ENCODE data around the gene TMEM236. TPM values are rescaled to one million over a fixed set of nuclear protein-coding genes. Genes with fewer than 3 reads are reported as not detected.

TMEM236 gene
- total and polyA plus RNA-seq, 4 donors = 0.37 to 2.1 (median 0.70) TPM

DNA sequence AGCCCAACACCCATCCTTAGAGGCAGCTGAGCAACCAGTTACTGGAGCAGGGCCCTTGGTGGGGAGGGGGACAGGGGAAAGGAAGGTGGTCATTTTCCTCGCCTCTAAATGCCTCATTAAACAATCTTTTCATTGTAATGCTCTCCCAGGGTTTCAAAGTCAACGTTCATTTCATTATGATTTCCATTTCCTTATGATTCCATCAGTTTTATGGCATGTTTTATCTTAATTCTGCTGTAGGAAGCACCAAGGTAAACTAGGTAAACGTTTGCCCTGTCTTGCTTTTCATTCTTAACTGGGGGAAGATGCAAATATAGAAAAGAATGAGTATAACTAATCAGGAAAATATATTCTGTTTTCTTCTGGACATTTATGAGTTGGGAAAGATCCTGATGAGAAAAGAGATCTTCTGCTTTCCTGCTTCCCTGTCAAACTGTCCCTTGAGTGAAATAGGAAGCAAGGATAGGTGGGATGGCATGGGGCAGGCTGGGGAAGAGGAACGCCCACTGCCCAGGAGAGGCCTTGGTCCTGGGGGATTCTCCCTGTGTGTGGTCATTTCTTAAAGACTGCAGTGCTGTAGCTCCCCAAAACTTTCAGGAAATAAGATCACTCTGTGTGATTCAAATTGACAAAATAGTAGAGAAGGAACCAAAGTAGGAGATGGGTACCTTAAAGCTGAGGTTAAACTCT, 20.5 kb upstream of the TMEM236 start:
- WGBS, 2 donors = 70 to 75% methylated on average over 4 of the region's 4 CpGs
- DNase-seq (no peak), ATAC-seq (ENCODE audit: insufficient read depth, low FRiP score) (no peak)
- Histone ChIP-seq H3K9ac (ENCODE audit: insufficient read depth in 1 of 2, low read length in 2 of 2) (no peak overlapping the region), H3K27ac (ENCODE audit: low read depth in 1 of 2, low read length in 1 of 2) (no peak overlapping the region), H3K4me3 (no peak overlapping the region), H3K4me1 (ENCODE audit: control insufficient read depth in 5 of 5, insufficient read depth in 5 of 5, low read length in 5 of 5) (peaks cover 0 to 34% (median 4%) of the 10 kb centered on the region in 5 donors), H3K9me3 (ENCODE audit: control insufficient read depth in 4 of 4, insufficient read depth in 3 of 4, low read length in 3 of 4) (no peaks in the 10 kb centered on the region), H3K27me3 (ENCODE audit: control insufficient read depth in 3 of 3, insufficient read depth in 3 of 3, low read length in 2 of 3) (no peaks in the 10 kb centered on the region), H3K36me3 (ENCODE audit: control insufficient read depth in 4 of 4, insufficient read depth in 4 of 4, low read length in 4 of 4) (no peaks in the 10 kb centered on the region)
- TF ChIP-seq, protein P1, sequence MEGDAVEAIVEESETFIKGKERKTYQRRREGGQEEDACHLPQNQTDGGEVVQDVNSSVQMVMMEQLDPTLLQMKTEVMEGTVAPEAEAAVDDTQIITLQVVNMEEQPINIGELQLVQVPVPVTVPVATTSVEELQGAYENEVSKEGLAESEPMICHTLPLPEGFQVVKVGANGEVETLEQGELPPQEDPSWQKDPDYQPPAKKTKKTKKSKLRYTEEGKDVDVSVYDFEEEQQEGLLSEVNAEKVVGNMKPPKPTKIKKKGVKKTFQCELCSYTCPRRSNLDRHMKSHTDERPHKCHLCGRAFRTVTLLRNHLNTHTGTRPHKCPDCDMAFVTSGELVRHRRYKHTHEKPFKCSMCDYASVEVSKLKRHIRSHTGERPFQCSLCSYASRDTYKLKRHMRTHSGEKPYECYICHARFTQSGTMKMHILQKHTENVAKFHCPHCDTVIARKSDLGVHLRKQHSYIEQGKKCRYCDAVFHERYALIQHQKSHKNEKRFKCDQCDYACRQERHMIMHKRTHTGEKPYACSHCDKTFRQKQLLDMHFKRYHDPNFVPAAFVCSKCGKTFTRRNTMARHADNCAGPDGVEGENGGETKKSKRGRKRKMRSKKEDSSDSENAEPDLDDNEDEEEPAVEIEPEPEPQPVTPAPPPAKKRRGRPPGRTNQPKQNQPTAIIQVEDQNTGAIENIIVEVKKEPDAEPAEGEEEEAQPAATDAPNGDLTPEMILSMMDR (IDR thresholded peaks at IDR 0.05; ENCODE audit: control extremely low read depth, extremely low read depth) = no peak

DNA sequence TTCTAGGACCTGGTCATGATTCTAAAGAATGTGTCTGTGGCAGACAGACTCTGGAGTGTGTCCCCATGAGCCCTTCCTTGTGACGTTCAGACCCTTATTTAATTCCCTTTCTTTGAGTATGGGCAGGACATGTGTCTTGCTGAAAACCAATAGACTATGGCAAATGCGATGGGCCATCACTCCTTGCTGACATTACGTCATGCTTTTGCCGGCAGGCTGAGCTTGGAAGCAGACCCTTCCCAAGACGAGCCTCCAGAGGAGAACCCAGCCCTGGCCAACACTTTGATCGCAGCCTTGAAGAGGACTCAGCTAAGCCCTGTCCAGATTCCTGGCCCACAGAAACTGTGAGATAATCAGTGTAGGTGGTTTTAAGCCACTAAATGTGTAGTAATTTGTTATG, 18.4 kb upstream of the TMEM236 start:
- H3K9ac ChIP-seq (ENCODE audit: insufficient read depth in 1 of 2, low read length in 2 of 2) = no peak overlapping the region
- H3K27ac ChIP-seq (ENCODE audit: low read depth in 1 of 2, low read length in 1 of 2) = no peak overlapping the region
- H3K9me3 ChIP-seq (ENCODE audit: control insufficient read depth in 4 of 4, insufficient read depth in 3 of 4, low read length in 3 of 4) = no peaks in the 10 kb centered on the region
- no peak for DNase-seq
- no peak for ATAC-seq (ENCODE audit: insufficient read depth, low FRiP score)
- TF ChIP-seq, protein P1 (IDR thresholded peaks at IDR 0.05; ENCODE audit: control extremely low read depth, extremely low read depth) = no peak
- no peaks in the 10 kb centered on the region for H3K27me3 ChIP-seq (ENCODE audit: control insufficient read depth in 3 of 3, insufficient read depth in 3 of 3, low read length in 2 of 3)
- H3K36me3 ChIP-seq (ENCODE audit: control insufficient read depth in 4 of 4, insufficient read depth in 4 of 4, low read length in 4 of 4) = no peaks in the 10 kb centered on the region
- no peak overlapping the region for H3K4me3 ChIP-seq
- peaks cover 0 to 25% (median 6%) of the 10 kb centered on the region in 5 donors for H3K4me1 ChIP-seq (ENCODE audit: control insufficient read depth in 5 of 5, insufficient read depth in 5 of 5, low read length in 5 of 5)
- WGBS, 2 donors = 95% methylated on average over 6 of the region's 6 CpGs

DNA sequence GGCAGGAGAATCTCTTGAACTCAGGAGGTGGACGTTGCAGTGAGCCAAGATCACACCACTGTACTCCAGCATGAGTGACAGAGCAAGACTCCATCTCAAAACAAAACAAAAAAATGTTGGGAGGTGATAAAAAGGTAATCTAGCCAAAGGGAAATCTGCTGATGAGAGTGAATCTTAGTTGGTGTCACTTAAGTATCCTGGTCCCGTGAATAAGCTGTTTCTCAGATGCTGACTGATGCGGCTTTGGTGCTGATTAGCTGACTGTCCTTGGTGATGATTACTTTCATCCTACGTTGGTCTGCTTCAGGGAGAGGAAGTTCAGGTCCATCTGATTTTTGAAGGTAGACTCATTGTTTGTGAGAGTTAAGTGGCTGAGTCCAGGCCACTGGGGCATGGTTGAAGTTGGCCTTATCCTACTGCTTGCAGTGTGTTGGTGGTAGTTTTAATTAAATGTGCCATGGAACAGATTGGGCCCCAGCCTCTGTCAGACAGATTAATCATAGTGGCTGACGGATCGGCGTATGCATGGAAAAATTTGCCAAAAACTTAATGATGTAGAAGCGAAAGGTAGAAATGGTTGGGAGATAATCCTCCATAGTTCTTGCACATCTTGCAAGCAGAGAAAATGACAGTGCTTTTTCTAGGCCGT, 17.4 kb upstream of the TMEM236 start:
- TF ChIP-seq, protein P1 (IDR thresholded peaks at IDR 0.05; ENCODE audit: control extremely low read depth, extremely low read depth) = no peak
- DNase-seq (no peak), ATAC-seq (ENCODE audit: insufficient read depth, low FRiP score) (no peak)
- H3K27me3 ChIP-seq (ENCODE audit: control insufficient read depth in 3 of 3, insufficient read depth in 3 of 3, low read length in 2 of 3) = no peaks in the 10 kb centered on the region
- H3K4me3 ChIP-seq = no peak overlapping the region
- 85 to 90% methylated on average over 9 of the region's 9 CpGs for WGBS, 2 donors
- no peaks in the 10 kb centered on the region for H3K9me3 ChIP-seq (ENCODE audit: control insufficient read depth in 4 of 4, insufficient read depth in 3 of 4, low read length in 3 of 4)
- H3K4me1 ChIP-seq (ENCODE audit: control insufficient read depth in 5 of 5, insufficient read depth in 5 of 5, low read length in 5 of 5) = peaks cover 0 to 15% (median 6%) of the 10 kb centered on the region in 5 donors
- H3K9ac ChIP-seq (ENCODE audit: insufficient read depth in 1 of 2, low read length in 2 of 2) = no peak overlapping the region
- peak overlapping the region in 1 of 2 donors; percentile 41 for H3K27ac ChIP-seq (ENCODE audit: low read depth in 1 of 2, low read length in 1 of 2)
- no peaks in the 10 kb centered on the region for H3K36me3 ChIP-seq (ENCODE audit: control insufficient read depth in 4 of 4, insufficient read depth in 4 of 4, low read length in 4 of 4)

Data from lung (tissue), 12 donors.